GM21737 (cell line): Measurements from ENCODE around the gene MORN5.

Experiments
- ATAC-seq: cut with Tn5 transposase; IDR thresholded peaks from one replicate; pipeline ENCODE4 v1.9.1; 2021; ENCODE audit warnings: mild to moderate bottlenecking, moderate library complexity; ENCODE audit not compliant: unreplicated experiment

Gene MORN5

GRCh38 chr9:122124528-122124927 is 35.2 kb upstream of the MORN5 start:
- ATAC-seq: no peak

GRCh38 chr9:122125158-122125508 is 34.6 kb upstream of the MORN5 start:
- no peak for ATAC-seq

GRCh38 chr9:122125509-122126330 is 34.0 kb upstream of the MORN5 start:
- ATAC-seq: no peak

GRCh38 chr9:122126331-122127261 is 33.1 kb upstream of the MORN5 start:
- ATAC-seq: no peak

- ATAC-seq: no peak
Observed at GRCh38 chr9:122127396-122127798, 32.3 kb upstream of the MORN5 start.

GRCh38 chr9:122128007-122128968 is 31.4 kb upstream of the MORN5 start:
- no peak for ATAC-seq

- no peak for ATAC-seq
Observed at GRCh38 chr9:122128969-122129343, 30.8 kb upstream of the MORN5 start.

- ATAC-seq: no peak
Observed at GRCh38 chr9:122129969-122130368, 29.7 kb upstream of the MORN5 start.

- no peak for ATAC-seq
Observed at GRCh38 chr9:122130837-122131236, 28.9 kb upstream of the MORN5 start.

GRCh38 chr9:122131401-122132001 is 28.2 kb upstream of the MORN5 start:
- no peak for ATAC-seq

- no peak for ATAC-seq
Observed at GRCh38 chr9:122132539-122132938, 27.2 kb upstream of the MORN5 start.

GRCh38 chr9:122133263-122133983 is 26.3 kb upstream of the MORN5 start:
- no peak for ATAC-seq

GRCh38 chr9:122133984-122134535 is 25.6 kb upstream of the MORN5 start:
- no peak for ATAC-seq

GRCh38 chr9:122134822-122135528 is 24.7 kb upstream of the MORN5 start:
- ATAC-seq: no peak

GRCh38 chr9:122135529-122135859 is 24.2 kb upstream of the MORN5 start:
- ATAC-seq: no peak

GRCh38 chr9:122138560-122139268 is 21.0 kb upstream of the MORN5 start:
- ATAC-seq: no peak

- ATAC-seq: no peak
Observed at GRCh38 chr9:122140368-122141193, 19.1 kb upstream of the MORN5 start.

GRCh38 chr9:122141671-122142070 is 18.0 kb upstream of the MORN5 start:
- no peak for ATAC-seq
